ENCODE measurements around the gene PEX12.
"Not testable (repeated sequence)": the region's sequence is repeated elsewhere in the genome, so short reads cannot be mapped to it uniquely, and the experiment has no call there.

The PEX12 gene

DNA sequence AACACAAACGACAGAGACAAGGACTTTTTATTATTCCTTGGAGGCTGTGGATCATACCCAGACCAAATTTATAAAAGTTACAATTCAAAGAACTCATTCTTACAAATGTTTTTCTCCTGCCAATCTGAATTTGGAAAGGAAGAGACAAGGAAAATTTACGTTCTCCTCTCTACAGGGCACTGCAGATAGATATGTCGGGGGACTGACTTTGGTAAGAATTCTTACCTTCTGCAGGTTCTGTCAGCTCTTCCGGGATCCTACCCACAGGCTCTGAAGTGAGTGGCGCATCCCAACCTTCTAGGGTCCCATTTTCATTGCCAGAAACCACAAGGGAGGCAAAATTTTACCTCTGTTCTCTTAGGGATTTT is 38.7 kb downstream of the PEX12 start:
- H3K4me1 Mint-ChIP-seq = peaks cover 27 to 58% of the 10 kb centered on the region in 2 donors
- H3K27me3 Mint-ChIP-seq = no peaks in the 10 kb centered on the region
- no peaks in the 10 kb centered on the region for H3K9me3 Mint-ChIP-seq
- peak overlapping the region; percentile 47 to 68 for H3K4me3 Mint-ChIP-seq
- H3K36me3 Mint-ChIP-seq = no peaks in the 10 kb centered on the region
- ATAC-seq (replicated peaks) (no peak), DNase-seq (no peak)
- peak overlapping the region; percentile 42 for H3K27ac Mint-ChIP-seq

DNA sequence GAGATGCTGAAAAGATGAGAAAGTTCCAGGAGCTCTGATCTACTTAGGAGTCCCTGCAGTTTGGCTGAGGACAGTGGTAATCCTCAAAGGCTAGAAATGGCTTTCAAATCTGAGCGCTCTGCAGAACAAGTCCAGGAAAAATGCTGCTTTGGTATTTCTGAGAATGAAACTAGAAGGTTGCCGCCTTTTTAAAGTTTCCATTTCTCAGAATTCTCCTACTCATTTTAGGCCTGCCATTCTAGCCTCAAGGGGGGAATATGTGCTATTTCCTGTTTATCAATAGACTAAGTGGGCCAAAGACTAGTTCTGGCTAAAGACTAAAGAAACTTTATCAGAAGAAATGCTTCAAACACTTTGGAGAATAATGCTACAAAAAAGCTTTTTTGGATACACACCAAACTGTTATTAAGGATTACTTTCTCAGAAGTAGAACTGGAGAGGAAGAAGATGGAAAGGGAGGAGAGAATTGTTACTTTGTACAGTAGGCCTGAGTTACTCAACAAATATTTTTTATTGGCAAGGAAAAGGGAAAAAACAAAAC is 40.7 kb downstream of the PEX12 start, which contains the start of gene SLFN12L:
Gene SLFN12L (minus strand): TSS at position 78 of the 541 bp plus-strand sequence. CDS start 15,314 bp downstream, outside the sequence.
- DNase-seq = no peak
- peaks cover 25 to 54% of the 10 kb centered on the region in 2 donors for H3K4me1 Mint-ChIP-seq

DNA sequence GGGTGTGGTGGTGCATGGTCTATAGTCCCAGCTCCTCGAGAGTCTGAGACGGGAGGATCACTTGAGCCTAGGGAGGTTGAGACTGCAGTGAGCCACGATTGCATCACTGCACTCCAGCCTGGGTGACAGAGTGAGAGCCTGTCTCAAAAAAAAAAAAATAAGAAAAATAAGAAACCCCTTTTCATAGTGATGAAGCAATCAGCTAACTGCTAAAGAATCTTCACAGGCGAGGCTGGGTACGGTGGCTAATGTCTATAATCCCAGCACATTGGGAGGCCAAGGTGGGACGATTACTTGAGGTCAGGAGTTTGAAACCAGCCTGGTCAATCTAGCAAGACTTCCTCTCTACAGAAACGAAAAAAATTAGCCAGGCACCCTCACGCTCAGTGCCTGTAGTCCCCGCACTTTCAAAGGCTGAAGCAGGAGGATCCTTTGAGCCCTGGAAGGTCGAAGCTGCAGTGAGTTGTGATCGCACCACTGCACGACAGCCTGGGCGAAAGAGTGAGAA is 41.7 kb downstream of the PEX12 start:
- DNase-seq (no peak), ATAC-seq (replicated peaks) (no peak)
- Mint-ChIP-seq H3K4me1 (peaks cover 25 to 50% of the 10 kb centered on the region in 2 donors), H3K27ac (no peak overlapping the region), H3K9me3 (no peaks in the 10 kb centered on the region), H3K4me3 (peak overlapping the region; percentile 66 to 73), H3K27me3 (no peaks in the 10 kb centered on the region), H3K36me3 (no peaks in the 10 kb centered on the region)

More for the DNA sequence above, 40.7 kb downstream of the PEX12 start, which contains the start of gene SLFN12L:
- H3K36me3 Mint-ChIP-seq = no peaks in the 10 kb centered on the region
- H3K27me3 Mint-ChIP-seq = no peaks in the 10 kb centered on the region
- H3K4me3 Mint-ChIP-seq = peak within 1 kb of the TSS; percentile 66 to 73
- peak; percentile 71 for ATAC-seq (replicated peaks)
- H3K9me3 Mint-ChIP-seq = no peaks in the 10 kb centered on the region
- peak within 1 kb of the TSS; percentile 82 for H3K27ac Mint-ChIP-seq

DNA sequence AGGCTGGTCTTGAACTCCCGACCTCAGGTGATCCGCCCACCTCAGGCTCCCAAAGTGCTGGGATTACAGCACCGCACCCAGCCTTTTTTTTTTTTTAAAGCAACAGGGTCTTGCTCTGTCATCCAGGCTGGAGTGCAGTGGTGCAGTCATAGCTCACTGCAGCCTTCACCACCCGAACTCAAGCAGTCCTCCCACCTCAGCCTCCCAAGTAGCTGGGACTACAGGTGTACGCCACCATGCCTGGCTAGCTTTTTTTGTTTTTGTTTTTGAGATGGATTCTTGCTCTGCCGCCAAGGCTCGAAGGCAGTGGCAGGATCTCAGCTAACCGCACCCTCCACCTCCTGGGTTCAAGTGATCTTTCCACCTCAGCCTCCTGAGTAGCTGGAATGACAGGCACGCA is 43.0 kb downstream of the PEX12 start:
- not testable (repeated sequence) for H3K27ac Mint-ChIP-seq; H3K4me3 Mint-ChIP-seq; H3K36me3 Mint-ChIP-seq; H3K9me3 Mint-ChIP-seq; ATAC-seq (replicated peaks); DNase-seq; H3K27me3 Mint-ChIP-seq
- peaks cover 20 to 48% of the 10 kb centered on the region in 2 donors for H3K4me1 Mint-ChIP-seq

DNA sequence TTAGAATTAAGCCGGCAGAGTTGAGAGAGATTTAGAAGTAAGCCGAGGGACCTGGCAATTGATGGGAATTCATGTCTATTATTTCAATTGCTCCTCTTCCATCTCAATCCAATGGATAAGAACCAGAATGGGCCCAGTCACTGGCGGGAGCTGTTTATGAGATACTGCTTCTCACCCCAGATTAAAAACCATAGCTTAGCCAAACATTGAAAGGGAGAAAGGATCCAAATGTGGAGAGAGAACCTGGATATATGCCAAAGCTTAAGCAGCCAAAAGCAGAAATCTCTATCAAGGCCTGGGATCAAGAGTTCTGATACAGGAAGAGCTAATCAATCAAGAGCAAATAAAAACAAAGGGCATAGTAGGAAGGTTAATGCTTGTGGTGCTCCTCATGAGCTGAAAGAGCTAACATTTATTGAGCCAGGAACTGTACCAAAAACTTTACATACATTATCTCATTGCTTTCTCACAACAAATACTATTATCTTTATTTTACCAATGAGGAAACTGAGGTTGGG is 43.7 kb downstream of the PEX12 start:
- no peaks in the 10 kb centered on the region for H3K36me3 Mint-ChIP-seq

DNA sequence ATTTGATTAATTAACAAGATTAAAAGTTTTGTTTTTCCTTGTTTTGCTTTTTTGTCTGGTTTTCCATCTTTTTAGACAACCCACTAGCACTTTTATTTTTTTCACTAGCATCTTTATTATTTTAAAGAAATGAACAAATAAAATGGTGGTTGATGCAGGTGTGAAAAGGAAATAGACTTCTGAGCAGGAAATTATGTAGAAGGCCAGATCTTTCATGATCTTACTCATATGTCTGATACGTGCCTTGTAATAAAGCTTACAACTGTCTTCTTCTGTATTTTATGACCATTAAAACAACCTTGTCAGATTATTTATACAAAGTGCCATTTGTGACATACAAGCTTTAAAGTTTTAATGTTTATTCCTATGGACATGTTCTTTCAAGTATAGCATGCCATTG is 47.2 kb downstream of the PEX12 start:
- H3K36me3 Mint-ChIP-seq = no peaks in the 10 kb centered on the region
- ATAC-seq (replicated peaks) = no peak
- peaks cover 0 to 7% of the 10 kb centered on the region in 2 donors for H3K27me3 Mint-ChIP-seq
- no peak for DNase-seq
- no peak overlapping the region for H3K27ac Mint-ChIP-seq
- no peak overlapping the region for H3K4me3 Mint-ChIP-seq
- H3K9me3 Mint-ChIP-seq = no peaks in the 10 kb centered on the region
- H3K4me1 Mint-ChIP-seq = peaks cover 7 to 18% of the 10 kb centered on the region in 2 donors

More for the DNA sequence above, 43.7 kb downstream of the PEX12 start:
- H3K27ac Mint-ChIP-seq = no peak overlapping the region
- H3K27me3 Mint-ChIP-seq = no peaks in the 10 kb centered on the region
- H3K4me1 Mint-ChIP-seq = peaks cover 17 to 40% of the 10 kb centered on the region in 2 donors
- DNase-seq (no peak), ATAC-seq (replicated peaks) (no peak)
- H3K4me3 Mint-ChIP-seq = no peak overlapping the region
- no peaks in the 10 kb centered on the region for H3K9me3 Mint-ChIP-seq

DNA sequence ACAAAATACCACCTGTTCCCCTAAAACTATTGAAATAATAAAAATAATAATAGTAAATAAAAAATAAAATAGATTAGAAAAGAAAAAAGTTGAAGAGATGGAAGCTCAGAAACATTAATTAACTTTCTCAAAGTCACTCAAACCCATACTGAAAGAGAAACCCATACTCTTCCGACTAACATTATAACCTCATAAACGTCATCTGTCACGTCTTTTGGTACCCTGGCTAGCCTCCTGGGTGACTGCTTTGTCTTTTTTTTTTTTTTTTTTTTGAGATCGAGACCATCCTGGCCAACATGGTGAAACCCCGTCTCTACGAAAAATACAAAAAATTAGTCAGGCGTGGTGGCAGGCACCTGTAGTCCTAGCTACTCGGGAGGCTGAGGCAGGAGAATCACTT is 48.5 kb downstream of the PEX12 start:
- Mint-ChIP-seq H3K4me3 (no peak overlapping the region), H3K27me3 (peaks cover 5 to 19% of the 10 kb centered on the region in 2 donors), H3K4me1 (peaks cover 7 to 18% of the 10 kb centered on the region in 2 donors), H3K9me3 (no peaks in the 10 kb centered on the region), H3K27ac (no peak overlapping the region), H3K36me3 (no peaks in the 10 kb centered on the region)
- no peak for DNase-seq
- no peak for ATAC-seq (replicated peaks)

DNA sequence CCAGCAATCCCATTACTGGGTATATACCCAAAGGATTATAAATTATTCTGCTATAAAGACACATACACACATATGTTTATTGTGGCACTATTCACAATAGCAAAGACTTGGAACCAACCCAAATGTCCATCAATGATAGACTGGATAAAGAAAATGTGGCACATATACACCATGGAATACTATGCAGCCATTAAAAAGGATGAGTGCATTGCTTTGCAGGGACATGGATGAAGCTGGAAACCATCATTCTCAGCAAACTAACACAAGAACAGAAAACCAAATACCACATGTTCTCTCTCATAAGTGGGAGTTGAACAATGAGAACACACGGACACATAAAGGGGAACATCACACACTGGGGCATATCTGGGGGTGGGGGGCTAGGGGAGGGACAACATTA is 49.0 kb downstream of the PEX12 start:
- H3K36me3 Mint-ChIP-seq; ATAC-seq (replicated peaks); H3K9me3 Mint-ChIP-seq; DNase-seq; H3K4me3 Mint-ChIP-seq; H3K27ac Mint-ChIP-seq: not testable (repeated sequence)
- H3K4me1 Mint-ChIP-seq = peaks cover 7 to 18% of the 10 kb centered on the region in 2 donors
- H3K27me3 Mint-ChIP-seq = peaks cover 7 to 21% of the 10 kb centered on the region in 2 donors

All from stimulated activated naive B cell treated with anti-CD40 and anti-IgM and Interleukin-4, amounts not matched to agents 10 μg/mL and 1 μg/mL and 100 μg/mL, for 72 hours (primary cell).